Neural progenitor cell (in vitro differentiated cells): ENCODE data around the gene NCOR1.

ENCODE experiments used
- CTCF ChIP-seq: fragments of 200-600 bp; sonication (generic); IDR thresholded peaks from 2 replicates; pipeline ENCODE4 v1.5.1; 2017; ENCODE audit warnings: antibody characterized with exemption, mild to moderate bottlenecking
- EZH2 ChIP-seq: fragments of 200-600 bp; sonication (generic); IDR thresholded peaks from 2 replicates; pipeline ENCODE4 v1.6.1; 2017; ENCODE audit warnings: antibody characterized with exemption, mild to moderate bottlenecking, moderate library complexity
- EZH2phosphoT487 ChIP-seq: fragments of 200-600 bp; sonication (generic); IDR thresholded peaks from 2 replicates; pipeline ENCODE4 v1.6.1; 2017; ENCODE audit warnings: antibody characterized with exemption

GRCh38 chr17:16120937-16121336 lies 94.4 kb downstream of the NCOR1 start:
- TF ChIP-seq CTCF, result no peak
- no peak for TF ChIP-seq EZH2
- no peak for TF ChIP-seq EZH2phosphoT487
